ENCODE data around the gene SEC14L3. TPM values are rescaled to one million over a fixed set of nuclear protein-coding genes. Genes with fewer than 3 reads are reported as not detected.

Gene SEC14L3
- total RNA-seq, 1 experiment from 2014 or later = not detected

DNA sequence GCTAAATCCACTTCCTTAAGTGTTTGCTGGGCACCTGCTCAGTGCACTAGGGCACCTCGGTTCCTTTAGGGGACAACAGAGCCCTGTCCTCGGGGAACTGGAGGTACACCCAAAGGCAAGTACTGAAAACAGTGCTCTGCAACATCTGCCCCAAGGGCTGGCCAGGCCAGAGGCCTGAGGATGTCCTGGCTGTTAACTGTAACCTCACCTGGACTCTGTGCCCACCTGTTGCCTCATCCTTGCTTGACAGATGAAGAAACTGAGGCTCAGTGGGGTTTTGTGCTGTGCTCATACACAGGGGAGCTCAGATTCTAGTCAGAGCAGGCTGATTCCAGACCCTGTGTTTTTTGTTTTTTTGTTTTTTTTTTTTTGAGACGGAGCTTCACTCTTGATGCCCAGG, 31.1 kb upstream of the SEC14L3 start:
- ChIA-PET POLR2A (no interaction called here), CTCF (interaction anchor here (0.6 to 1.2 kb wide), 2 partner anchors 132 to 700 kb away, joined by 3 read pairs; no protein-coding TSS in a partner anchor)
- ATAC-seq (no peak), DNase-seq (ENCODE audit: low spot score) (no peak)
- no peaks in the 10 kb centered on the region for H3K4me1 Mint-ChIP-seq
- H3K9me3 Mint-ChIP-seq = no peaks in the 10 kb centered on the region
- TF ChIP-seq NR1H2 (CRISPR knock-in tag; IDR thresholded peaks at IDR 0.05) (no peak), ZNF281 (CRISPR knock-in tag; IDR thresholded peaks at IDR 0.05) (no peak), CBFB (CRISPR knock-in tag; IDR thresholded peaks at IDR 0.05; ENCODE audit: low read depth) (no peak), GRHL2 (CRISPR knock-in tag; IDR thresholded peaks at IDR 0.05; ENCODE audit: insufficient replicate concordance, severe bottlenecking) (no peak), NFE2L1 (CRISPR knock-in tag; IDR thresholded peaks at IDR 0.05) (no peak), ZBTB43 (CRISPR knock-in tag; IDR thresholded peaks at IDR 0.05) (no peak), RORB (CRISPR knock-in tag; IDR thresholded peaks at IDR 0.05) (no peak), JAZF1 (CRISPR knock-in tag; IDR thresholded peaks at IDR 0.05) (no peak), SOX15 (CRISPR knock-in tag; IDR thresholded peaks at IDR 0.05) (no peak), E2F4 (CRISPR knock-in tag; IDR thresholded peaks at IDR 0.05; ENCODE audit: borderline replicate concordance, low read depth) (no peak)
- TF ChIP-seq, protein P1, sequence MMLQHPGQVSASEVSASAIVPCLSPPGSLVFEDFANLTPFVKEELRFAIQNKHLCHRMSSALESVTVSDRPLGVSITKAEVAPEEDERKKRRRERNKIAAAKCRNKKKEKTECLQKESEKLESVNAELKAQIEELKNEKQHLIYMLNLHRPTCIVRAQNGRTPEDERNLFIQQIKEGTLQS (CRISPR knock-in tag; conservative IDR thresholded peaks at IDR 0.05) = no peak
- TF ChIP-seq, protein P2, sequence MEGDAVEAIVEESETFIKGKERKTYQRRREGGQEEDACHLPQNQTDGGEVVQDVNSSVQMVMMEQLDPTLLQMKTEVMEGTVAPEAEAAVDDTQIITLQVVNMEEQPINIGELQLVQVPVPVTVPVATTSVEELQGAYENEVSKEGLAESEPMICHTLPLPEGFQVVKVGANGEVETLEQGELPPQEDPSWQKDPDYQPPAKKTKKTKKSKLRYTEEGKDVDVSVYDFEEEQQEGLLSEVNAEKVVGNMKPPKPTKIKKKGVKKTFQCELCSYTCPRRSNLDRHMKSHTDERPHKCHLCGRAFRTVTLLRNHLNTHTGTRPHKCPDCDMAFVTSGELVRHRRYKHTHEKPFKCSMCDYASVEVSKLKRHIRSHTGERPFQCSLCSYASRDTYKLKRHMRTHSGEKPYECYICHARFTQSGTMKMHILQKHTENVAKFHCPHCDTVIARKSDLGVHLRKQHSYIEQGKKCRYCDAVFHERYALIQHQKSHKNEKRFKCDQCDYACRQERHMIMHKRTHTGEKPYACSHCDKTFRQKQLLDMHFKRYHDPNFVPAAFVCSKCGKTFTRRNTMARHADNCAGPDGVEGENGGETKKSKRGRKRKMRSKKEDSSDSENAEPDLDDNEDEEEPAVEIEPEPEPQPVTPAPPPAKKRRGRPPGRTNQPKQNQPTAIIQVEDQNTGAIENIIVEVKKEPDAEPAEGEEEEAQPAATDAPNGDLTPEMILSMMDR (IDR thresholded peaks at IDR 0.05) = no peak
- TF ChIP-seq, protein P3, sequence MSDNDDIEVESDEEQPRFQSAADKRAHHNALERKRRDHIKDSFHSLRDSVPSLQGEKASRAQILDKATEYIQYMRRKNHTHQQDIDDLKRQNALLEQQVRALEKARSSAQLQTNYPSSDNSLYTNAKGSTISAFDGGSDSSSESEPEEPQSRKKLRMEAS (CRISPR knock-in tag; IDR thresholded peaks at IDR 0.05) = no peak
- H3K27ac Mint-ChIP-seq = no peak overlapping the region
- peaks cover 9% of the 10 kb centered on the region for H3K27me3 Mint-ChIP-seq (ENCODE audit: low read depth)
- no peak overlapping the region for H3K4me3 Mint-ChIP-seq
- H3K36me3 Mint-ChIP-seq = no peaks in the 10 kb centered on the region

GRCh38 chr22:30502153-30502552, 30.3 kb upstream of the SEC14L3 start:
- CTCF ChIA-PET = no interaction called here
- Mint-ChIP-seq H3K27me3 (ENCODE audit: low read depth) (peaks cover 9% of the 10 kb centered on the region), H3K27ac (no peak overlapping the region), H3K36me3 (no peaks in the 10 kb centered on the region), H3K4me3 (no peak overlapping the region), H3K9me3 (no peaks in the 10 kb centered on the region), H3K4me1 (no peaks in the 10 kb centered on the region)
- no peak for TF ChIP-seq NFYB (CRISPR knock-in tag; conservative IDR thresholded peaks at IDR 0.05; ENCODE audit: low read depth)
- TF ChIP-seq ZMAT4 (CRISPR knock-in tag; IDR thresholded peaks at IDR 0.05) = no peak
- TF ChIP-seq ZNF671 (CRISPR knock-in tag; IDR thresholded peaks at IDR 0.05) = no peak
- TF ChIP-seq, protein P4, sequence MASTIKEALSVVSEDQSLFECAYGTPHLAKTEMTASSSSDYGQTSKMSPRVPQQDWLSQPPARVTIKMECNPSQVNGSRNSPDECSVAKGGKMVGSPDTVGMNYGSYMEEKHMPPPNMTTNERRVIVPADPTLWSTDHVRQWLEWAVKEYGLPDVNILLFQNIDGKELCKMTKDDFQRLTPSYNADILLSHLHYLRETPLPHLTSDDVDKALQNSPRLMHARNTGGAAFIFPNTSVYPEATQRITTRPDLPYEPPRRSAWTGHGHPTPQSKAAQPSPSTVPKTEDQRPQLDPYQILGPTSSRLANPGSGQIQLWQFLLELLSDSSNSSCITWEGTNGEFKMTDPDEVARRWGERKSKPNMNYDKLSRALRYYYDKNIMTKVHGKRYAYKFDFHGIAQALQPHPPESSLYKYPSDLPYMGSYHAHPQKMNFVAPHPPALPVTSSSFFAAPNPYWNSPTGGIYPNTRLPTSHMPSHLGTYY (CRISPR knock-in tag; IDR thresholded peaks at IDR 0.05) = no peak
- no peak for TF ChIP-seq IRF2 (CRISPR knock-in tag; IDR thresholded peaks at IDR 0.05; ENCODE audit: borderline replicate concordance, low read depth)
- no peak for TF ChIP-seq JUN (CRISPR knock-in tag; IDR thresholded peaks at IDR 0.05)
- TF ChIP-seq SMAD4 (CRISPR knock-in tag; IDR thresholded peaks at IDR 0.05) = no peak
- POLR2A ChIA-PET = no interaction called here
- no peak for DNase-seq (ENCODE audit: low spot score)
- ATAC-seq = no peak

Data from WTC11 (cell line).